NCI-H187 treated with DMSO at 0.1 percent for 48 hours (cell line): ENCODE data around the gene GRPEL2.

Experiments used
- DNase-seq: peaks from one replicate; lab custom pipeline; 2025; lab: John Stamatoyannopoulos, UW

The GRPEL2 gene

GRCh38 chr5:149319174-149319573 is 26.1 kb upstream of the GRPEL2 start:
- DNase-seq = no peak

DNA sequence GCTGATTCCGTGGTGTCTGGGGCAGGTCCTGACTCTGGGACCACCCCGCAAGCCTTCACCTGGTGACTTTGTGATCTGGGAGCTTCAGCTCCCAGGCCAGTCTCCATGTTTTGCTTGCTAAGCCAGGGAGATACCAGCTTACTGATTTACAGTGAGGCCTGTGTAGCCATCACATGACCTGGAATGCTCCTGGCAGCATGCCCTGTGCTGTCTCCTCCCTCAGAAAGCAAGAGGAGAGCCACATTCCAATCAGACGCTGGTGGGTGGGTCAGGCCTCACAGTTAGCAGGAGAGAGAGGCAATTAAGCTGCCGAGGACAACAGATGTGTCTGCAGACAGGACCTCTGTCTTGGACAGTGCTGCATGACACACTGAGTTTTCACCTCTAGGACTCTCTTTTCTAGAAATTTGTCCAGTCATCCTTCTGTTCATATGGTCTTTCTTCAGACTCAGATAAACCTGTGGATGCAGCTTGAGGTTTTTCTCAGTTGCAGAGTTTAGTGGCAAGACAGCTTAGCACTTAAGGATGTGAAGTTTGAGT is 24.4 kb upstream of the GRPEL2 start:
- DNase-seq = peak; percentile 75

GRCh38 chr5:149322518-149322917 is 22.8 kb upstream of the GRPEL2 start:
- DNase-seq = no peak

DNA sequence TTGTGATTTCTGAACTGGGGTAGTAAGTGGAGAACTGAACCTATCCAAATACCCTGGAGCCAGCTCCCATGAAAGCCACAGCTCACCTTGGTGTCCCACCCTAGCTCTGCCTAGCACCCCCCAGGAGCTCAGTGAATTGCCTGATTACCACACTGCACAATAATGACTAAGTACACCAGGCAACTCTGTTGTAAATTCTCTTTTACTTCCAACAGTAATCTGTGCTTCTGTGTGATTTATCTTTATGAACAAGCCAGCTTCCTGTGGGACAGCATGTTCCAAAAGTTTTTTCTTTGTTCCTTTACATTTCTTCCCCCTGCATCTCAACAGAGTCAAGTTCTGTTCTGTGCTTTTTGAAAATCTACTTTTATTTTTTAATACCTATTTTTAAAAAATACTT is 22.1 kb upstream of the GRPEL2 start:
- DNase-seq = no peak

DNA sequence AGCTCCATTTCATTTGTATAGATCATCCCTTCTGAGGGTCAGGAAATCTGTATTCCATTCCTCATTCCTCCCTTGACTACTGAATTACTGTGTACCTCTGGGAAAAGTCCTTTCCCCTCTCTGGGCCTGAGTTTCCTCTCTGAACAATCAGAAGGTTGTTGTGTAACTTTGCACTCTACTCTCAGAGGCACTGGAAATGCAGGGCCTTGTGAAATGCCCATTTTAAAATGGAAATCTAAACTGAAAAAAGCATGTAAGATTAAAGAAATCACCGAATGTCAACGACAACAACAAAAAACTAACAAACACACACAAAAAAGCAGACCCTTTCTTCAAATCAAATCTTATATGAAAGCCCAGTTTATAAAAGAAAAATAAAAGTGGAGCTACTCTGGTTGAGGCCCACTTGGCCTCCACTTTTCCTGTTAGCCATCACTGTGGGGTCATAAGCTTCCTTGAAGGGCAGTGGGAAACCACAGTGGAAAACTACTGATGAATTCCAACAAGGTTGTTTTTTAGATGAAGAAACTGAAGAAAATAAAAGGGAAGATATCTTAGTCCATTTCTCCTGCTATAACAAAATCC is 21.6 kb upstream of the GRPEL2 start:
- DNase-seq = no peak

DNA sequence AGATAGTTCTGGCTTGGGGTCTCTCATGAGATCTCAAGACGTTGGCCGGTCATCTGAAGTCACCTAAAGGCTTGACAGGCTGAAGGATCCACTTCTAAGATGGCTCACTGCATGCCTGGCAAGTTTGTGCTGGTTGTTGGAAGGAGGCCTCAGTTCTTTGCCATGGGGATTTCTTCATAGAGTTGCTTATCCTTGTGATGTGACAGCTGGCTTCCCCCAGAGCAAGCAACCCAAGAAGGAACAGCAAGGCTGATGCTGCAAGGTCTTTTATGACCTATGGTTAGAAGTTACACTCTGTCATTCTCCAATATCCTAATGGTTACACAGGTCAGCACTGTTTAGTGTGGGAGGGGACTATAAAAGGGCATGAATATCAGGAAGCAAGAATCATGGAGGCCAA is 20.7 kb upstream of the GRPEL2 start:
- DNase-seq = no peak

DNA sequence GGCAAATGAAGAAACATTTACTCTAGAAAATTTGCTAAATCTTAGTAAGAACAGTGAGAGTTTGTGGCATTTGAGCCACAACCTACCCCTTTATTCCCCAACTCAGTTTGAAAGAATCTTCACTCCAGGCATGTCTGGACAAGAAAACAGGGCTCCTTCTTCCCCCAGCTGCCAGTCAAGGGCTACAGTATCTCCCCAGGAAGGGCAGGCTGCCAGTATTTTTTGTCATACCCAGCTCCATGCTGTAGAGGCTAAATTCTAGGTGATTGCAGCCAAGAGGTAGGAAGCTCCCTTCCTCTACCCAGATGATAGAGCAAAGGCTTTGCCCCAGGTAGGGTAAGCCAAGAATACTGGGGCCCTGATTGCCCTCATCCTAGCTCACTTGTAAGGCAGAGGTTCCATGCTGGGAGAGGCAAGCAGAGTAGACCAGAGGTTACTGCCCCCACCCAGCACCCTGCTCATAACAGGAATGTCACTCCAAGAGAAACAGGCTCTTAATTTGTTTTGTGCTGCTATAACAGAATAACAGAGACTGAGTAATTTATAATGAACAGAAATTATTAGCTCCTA is 20.0 kb upstream of the GRPEL2 start:
- no peak for DNase-seq

GRCh38 chr5:149325894-149326293 is 19.4 kb upstream of the GRPEL2 start:
- no peak for DNase-seq

- no peak for DNase-seq
These were observed 18.7 kb upstream of the GRPEL2 start for GRCh38 chr5:149326611-149327010.

GRCh38 chr5:149328177-149328576 is 17.1 kb upstream of the GRPEL2 start:
- no peak for DNase-seq

GRCh38 chr5:149333711-149334443 is 11.4 kb upstream of the GRPEL2 start:
- DNase-seq = no peak

GRCh38 chr5:149337736-149338135 is 7.6 kb upstream of the GRPEL2 start:
- peak; percentile 34 for DNase-seq

GRCh38 chr5:149338364-149338763 is 6.9 kb upstream of the GRPEL2 start:
- no peak for DNase-seq

- DNase-seq = no peak
These were observed 4.4 kb upstream of the GRPEL2 start for GRCh38 chr5:149340920-149341319.

- DNase-seq = no peak
These were observed 3.4 kb upstream of the GRPEL2 start for GRCh38 chr5:149341876-149342275.

GRCh38 chr5:149344151-149344550 is 1.1 kb upstream of the GRPEL2 start:
- DNase-seq = no peak

- no peak for DNase-seq
These were observed 558 bp downstream of the GRPEL2 start for GRCh38 chr5:149345892-149346222.

DNA sequence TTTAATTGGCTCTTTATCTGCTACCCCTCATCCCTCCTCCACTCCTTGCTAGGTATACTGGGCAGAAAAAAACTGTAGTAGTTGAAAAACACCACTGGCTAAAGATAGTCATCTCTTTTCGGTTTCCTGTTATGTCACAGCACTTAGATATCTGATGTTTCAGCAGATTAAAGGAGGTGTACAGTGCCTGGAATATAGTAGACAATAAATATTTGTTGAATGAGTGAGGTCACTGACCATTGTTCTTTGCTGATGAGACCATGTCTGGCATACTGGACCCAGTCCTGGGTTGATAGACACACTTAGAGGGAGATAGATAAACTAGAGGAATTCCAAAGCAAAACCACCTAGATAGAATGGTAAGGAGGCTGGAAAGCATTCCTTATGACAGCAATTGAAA is 3.2 kb downstream of the GRPEL2 start:
- DNase-seq = no peak

GRCh38 chr5:149349382-149349781 is 4.1 kb downstream of the GRPEL2 start:
- no peak for DNase-seq

DNA sequence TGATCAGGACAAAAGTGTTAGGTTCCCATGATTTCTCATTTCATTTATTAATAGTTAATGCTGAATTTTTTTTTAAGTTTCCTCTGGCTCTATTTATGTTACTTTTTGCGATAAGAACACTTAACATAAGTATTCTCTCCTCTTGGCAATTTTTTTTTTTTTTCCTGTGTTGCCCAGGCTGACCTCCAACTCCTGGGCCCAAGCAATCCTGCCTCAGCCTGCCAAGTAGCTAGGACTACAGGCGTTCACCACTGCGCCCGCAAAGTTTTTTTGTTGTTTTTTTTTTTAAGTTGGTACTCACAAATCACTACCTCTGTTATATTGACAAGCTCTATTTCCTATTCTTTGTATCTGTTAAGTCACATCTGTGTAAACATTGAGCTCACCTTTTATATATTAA is 6.9 kb downstream of the GRPEL2 start:
- DNase-seq = no peak

GRCh38 chr5:149353911-149354310 is 8.6 kb downstream of the GRPEL2 start:
- DNase-seq = no peak

GRCh38 chr5:149355688-149356087 is 10.4 kb downstream of the GRPEL2 start:
- DNase-seq = no peak

DNA sequence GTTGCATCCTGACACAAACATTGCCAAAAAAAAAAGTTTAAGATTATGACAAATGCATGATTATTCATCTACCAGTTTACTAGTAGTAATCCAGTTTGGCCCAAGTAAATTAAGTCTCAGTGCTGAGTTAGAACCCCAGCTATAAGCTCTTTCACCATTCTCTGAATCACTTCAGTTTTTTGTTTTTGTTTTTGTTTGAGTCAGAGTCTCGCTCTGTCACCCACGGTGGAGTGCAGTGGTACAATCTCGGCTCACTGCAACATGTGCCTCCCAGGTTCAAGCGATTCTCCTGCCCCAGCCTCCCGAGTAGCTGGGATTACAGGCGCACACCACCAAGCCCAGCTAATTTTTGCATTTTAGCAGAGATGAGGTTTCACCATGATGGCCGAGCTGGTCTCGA is 11.1 kb downstream of the GRPEL2 start:
- DNase-seq = no peak
